Astrocyte of the hippocampus (primary cell): ENCODE data around the gene GZMM.
A peak's percentile ranks its signal among the peaks of the same experiment; 100 is the strongest.
"Not testable (repeated sequence)": the region's sequence is repeated elsewhere in the genome, so short reads cannot be mapped to it uniquely, and the experiment has no call there.

Experiments
- DNase-seq: peaks from one replicate; pipeline ENCODE4 v3.0.0; 2011; ENCODE audit warnings: low read depth, low spot score

Gene GZMM

DNA sequence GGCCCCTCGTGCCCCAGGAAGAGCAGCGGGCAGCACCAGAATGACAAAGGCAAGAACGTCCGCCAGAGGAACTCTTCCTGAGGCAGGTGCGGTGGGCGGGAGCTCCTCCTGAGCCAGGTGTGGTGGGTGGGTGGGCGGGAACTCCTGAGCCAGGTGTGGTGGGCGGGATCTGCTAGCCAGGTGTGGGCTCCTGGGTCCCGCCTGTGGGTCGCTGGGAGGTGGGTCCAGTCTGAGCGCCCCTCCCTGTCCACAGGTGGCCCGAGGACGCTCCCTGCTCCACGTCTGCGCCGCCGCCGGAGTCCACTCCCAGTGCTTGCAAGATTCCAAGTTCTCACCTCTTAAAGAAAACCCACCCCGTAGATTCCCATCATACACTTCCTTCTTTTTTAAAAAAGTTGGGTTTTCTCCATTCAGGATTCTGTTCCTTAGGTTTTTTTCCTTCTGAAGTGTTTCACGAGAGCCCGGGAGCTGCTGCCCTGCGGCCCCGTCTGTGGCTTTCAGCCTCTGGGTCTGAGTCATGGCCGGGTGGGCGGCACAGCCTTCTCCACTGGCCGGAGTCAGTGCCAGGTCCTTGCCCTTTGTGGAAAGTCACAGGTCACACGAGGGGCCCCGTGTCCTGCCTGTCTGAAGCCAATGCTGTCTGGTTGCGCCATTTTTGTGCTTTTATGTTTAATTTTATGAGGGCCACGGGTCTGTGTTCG lies 38.8 kb downstream of the GZMM start:
- DNase-seq: peak; percentile 73

DNA sequence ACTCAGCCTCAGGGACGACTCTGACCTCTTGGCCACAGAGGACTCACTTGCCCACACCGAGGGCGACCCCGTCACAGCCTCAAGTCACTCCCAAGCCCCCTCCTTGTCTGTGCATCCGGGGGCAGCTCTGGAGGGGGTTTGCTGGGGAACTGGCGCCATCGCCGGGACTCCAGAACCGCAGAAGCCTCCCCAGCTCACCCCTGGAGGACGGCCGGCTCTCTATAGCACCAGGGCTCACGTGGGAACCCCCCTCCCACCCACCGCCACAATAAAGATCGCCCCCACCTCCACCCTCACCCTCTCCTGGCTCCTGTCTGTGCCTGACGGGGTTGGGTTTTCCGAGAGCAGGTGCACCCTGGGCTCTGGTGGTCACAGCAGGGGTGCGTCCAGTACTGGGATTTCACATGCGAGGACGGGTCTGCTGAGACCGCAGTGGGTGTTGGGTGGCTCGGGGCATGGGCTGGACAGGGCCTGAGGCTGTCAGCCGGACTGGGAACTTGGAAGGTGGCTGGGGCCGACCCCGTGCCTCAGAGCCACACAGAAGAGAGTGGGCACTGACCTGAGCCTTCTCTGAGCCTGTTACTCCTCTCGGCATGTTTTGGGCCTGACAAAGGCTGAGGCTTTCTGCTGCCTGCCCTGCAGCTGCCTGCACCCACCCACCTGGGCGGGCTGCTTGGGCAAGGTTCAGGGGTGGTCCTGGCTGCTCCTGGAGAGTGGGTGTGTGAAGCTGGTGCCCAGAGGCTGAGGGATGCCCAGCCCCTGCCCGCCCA lies 39.5 kb downstream of the GZMM start:
- no peak for DNase-seq

DNA sequence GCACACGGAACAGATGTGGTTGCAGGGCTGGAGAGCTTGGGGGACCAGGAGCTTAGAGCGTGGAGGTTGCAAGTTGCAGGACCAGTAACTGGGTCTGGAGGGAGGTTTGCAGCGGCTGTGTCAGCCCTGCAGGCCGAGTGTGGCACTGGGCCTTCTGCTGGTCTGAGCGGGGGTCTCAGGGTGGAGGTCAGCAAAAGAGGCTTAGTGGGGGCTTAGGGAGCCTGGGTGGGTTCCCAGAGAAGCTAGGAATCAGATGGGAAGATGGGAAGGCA lies 40.1 kb downstream of the GZMM start:
- no peak for DNase-seq

DNA sequence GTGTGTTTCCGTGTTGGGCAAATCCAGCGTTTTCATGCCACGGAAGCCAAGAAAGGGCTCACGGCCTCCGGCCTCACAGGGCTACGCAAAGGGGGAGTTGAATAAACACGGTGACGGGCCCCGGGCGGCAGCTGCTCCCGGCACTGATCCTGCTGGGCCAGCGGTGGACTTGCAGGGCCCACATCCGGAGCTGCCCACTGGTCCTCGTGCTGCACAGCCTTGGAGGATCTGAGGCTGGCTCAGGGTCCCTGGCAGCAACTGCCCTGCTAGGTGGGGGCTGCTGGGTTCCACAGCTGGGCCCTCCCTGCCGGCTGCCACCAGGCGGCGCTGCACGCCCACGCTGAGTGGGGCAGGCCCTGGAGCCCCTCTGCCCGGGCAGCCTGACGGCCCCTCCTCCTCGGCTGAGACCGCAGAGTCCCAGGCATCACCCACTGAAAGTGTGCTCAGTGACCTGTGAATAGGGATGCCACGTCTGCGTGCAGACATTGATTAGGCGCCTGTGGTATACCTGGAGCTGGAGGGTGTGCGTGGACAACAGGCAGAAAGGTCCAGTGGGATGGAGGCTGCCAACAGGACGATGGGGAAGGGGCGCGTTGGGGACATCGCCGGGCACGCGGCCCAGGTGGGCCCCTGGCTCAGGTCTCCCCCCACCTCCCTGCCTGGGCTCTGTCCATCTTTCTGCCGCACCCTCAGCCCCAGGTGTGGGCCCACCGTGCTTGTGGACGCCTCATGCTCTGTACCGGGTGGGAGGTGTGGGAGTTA lies 40.6 kb downstream of the GZMM start:
- peak; percentile 83 for DNase-seq

DNA sequence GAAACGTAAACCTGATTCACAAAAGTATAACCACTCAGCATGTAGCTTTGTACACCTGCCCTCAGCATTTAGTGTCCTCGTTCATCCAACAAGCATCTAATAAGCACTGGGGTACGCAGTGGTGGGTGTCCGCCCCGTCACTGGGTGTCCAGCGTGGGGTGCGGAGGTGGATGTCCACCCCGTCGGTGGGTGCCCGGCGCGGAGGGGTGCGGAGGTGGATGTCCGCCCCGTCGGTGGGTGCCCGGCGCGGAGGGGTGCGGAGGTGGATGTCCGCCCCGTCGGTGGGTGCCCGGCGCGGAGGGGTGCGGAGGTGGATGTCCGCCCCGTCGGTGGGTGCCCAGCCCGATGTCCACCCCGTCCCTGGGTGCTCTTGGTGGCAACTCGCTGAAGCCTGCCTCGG lies 41.3 kb downstream of the GZMM start:
- DNase-seq: not testable (repeated sequence)

DNA sequence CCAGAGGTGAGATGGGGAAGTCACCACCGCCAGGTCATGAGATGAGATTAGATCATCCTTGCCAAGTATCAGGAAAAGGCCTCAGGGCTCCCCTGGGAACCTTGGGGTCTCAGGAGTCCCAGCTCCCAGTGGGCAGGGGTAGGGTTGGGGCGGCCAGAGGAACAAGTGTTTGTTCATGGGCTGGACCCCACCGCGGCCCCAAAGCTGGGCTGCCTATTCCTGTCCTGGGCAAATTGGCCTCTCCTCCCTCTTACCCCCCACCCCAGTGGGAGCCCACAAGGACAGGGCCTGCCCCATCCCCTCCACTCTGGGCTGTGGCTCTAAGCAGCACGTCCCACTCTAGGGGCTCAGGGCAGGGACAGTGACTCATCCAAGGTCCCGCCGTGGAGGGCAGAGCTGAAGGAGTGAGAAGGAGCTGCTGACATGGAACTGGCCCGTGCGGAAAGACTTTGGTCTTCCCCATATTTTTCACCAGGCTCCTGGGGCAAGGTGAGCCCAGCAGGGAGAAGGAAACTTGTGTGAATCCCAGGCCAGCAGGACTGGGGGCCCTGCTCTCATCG lies 41.8 kb downstream of the GZMM start:
- no peak for DNase-seq

DNA sequence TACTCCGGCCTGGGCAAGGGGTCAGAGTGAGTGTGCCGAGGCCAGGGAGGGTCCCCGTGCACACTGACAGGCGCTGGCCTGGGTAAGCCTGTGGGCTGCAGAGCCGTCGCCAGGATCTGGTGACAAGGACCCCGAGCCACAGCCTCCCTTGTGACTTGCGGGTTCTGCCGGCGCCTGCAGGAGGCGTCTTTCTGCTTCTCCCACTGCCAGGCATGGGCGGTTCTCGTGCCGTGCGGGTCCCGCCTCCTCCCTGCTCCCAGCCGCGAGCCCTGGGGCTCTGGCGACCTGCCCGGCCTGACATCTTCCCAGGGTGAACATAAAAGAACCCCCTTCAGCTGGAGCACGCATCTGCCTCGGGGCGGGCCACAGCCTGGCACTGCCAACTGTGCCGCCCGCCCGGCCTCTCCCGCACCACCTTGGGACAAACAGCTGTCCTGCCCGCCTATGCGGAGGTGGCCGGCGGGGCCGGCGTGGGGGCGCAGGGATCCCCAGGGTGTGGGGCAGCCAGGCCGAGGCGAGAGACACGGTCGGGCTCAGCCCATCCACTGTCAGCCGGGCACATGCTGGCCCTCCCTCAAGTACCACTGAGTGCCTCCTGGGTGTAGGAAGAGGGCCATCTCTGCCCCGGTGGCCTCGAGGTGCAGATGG lies 44.4 kb downstream of the GZMM start:
- peak; percentile 94 for DNase-seq

DNA sequence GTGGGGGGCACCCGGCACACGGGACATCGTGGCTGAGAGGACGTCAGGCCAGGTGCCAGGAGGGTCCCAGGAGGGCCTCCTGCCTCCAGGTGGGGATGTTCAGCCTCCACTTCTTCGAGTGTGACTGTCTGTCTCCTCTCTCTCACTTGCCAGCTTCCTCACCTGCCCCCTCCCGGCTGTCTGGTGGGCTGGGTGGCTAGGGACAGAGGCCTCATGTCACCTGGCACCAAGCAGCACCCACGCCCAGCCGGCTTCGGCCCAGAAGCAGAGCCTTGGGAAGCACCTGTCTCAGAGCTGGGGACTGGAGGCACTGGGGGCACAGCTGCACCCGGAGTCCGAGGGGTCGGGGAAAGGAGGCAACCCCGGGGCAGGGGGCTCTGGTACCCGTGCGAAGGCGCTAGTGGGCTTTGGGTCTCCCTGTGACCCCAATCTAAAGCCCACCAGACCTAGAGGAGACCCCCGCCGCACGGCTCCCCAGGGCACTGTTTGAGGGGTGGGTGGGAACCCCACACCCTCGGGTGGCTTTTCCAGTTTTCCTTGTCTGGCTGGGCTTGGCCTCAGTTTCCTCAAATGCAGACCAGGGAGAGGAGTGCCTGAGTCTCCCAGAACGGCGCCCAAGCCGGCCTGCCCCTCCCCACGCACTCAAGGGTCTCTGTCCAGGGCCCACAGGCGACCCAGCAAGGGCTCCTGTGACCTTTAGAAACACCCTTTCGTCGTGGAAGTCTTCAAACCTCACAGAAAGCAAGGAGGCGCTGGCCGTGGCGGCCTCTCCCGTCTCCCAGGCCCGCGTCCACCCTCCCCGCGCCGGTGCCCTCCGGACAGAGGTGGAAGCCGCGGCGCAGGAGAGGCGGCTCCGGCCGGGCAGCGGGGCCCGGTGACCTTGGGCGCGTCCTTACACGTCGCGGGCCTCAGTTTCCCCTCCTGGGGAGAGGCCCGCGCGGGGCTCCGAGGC lies 45.2 kb downstream of the GZMM start:
- no peak for DNase-seq

DNA sequence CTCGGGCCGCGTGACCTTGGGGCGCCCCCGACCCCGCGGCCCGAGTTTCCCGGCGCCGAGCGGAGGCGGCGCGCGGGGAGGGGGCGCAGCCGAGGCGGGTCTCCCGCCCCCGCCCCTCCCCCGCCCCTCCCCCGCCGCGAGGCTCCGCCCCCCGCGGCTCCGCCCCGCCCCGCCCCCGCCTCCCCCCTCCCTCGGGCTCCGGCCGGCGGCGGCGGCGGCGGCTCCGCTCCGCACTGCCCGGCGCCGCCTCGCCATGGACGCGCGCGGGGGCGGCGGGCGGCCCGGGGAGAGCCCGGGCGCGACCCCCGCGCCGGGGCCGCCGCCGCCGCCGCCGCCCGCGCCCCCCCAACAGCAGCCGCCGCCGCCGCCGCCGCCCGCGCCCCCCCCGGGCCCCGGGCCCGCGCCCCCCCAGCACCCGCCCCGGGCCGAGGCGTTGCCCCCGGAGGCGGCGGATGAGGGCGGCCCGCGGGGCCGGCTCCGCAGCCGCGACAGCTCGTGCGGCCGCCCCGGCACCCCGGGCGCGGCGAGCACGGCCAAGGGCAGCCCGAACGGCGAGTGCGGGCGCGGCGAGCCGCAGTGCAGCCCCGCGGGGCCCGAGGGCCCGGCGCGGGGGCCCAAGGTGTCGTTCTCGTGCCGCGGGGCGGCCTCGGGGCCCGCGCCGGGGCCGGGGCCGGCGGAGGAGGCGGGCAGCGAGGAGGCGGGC lies 46.0 kb downstream of the GZMM start, which contains the start of gene HCN2:
Gene HCN2, plus strand, starts transcription at position 189 of the 703 bp plus-strand sequence. Its CDS starts 65 bp downstream, at position 254.
- no peak for DNase-seq

DNA sequence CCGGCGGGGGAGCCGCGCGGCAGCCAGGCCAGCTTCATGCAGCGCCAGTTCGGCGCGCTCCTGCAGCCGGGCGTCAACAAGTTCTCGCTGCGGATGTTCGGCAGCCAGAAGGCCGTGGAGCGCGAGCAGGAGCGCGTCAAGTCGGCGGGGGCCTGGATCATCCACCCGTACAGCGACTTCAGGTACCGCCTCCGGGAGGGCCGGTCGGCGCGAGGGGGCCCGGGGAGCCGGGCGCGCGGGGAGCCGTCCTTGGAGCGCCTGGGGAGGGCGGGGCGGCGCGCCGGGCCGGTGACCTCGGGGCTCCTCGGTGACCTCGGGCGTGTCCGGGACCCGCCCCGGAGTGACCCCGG lies 46.5 kb downstream of the GZMM start:
- DNase-seq: peak; percentile 71

DNA sequence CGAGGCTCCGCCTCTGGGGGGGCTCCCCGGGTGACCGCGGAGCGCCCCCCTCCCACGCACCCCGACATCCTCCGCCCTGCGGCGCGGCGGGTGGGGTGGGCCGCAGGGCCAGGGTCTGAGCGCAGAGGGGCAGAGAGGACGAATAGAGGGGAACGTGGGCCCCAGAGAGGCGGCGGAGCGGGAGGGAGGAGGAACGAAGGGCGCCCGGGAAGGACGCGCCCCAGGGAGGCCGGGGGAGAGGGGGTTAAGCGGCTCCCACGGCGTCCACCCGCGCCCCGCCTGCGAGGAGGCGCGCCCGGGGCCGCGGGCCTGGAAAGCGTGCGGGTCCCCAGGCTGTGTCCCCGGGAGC lies 46.9 kb downstream of the GZMM start:
- no peak for DNase-seq

DNA sequence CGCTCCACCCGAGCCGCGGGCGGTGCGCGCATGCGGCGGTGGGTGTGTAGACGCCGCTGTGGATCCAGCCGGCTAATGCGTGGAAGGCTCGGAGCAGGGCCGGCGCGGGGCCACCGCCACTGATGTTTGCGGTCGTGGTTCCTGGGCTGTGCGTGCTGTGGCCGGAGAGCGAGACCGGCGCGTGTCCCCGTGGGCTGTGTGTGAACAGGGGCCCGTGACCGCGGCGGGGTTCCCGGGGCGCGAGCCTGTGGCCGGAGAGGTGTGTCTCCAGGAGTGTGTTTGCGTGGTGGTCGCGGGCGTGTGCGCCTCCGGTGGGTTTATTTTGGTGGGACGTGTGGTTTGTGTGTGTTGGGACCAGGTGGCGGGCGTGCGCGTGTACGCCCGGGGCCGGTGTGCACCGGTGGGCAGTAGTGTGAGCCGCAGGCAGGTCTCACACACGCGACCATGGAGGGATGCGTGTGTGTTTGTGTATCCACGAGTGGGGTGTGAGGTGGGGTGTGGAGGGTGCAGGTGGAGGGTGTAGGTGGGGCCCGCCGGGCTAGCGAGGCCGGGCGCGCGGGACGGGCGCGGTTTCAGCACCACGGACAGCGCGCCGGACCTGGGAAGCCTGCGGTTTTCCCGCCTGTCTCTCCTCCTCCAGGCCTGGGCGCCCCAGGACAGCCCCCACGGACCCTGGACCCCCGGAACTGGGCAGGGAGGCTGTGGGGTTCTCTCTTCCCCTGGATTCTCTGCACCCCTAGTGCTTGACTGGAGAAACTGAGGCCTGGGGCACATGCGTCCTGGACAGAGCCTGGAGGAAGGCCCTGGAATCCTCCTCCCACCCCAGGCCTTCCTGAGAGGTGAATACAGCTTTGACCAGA lies 47.5 kb downstream of the GZMM start:
- peak; percentile 69 for DNase-seq

DNA sequence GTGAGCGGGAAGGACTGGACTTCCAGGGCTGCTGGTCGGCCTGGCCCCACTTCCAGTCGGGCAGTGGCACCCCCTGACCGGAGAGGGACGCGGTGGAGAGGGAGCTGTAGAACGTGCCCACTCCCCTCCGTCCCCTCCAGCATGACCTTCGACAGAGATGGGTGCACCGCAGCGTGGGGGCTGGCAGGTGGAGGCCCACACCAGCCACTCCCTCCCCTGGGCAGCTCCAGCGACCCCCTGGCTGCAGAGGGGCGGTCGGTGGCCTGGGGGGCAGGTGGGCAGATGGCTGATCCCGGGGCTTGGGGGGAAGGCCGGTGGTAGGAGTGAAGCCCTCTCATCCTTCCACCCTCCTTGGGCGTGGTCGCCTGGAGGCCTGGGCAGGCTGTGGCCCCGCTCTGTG lies 48.2 kb downstream of the GZMM start:
- no peak for DNase-seq

DNA sequence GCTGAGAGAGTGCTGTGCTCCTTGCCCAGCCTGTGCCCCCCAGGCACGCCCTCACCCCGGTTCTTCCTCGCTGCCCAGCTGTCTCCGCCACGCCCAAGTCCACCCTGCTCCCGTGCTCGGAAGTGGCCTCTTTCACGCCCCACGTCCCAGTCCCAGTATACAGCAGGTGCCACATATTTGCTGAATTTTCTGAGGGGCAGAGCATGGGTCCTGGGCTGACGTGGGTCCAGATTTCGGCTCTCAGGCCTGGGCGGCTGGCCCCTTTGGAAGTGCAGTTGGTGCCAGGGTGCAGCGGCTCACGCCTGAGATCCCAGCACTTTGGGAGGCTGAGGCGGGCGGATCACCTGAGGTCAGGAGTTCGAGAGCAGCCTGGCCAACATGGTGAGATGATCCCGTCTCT lies 49.2 kb downstream of the GZMM start:
- no peak for DNase-seq

DNA sequence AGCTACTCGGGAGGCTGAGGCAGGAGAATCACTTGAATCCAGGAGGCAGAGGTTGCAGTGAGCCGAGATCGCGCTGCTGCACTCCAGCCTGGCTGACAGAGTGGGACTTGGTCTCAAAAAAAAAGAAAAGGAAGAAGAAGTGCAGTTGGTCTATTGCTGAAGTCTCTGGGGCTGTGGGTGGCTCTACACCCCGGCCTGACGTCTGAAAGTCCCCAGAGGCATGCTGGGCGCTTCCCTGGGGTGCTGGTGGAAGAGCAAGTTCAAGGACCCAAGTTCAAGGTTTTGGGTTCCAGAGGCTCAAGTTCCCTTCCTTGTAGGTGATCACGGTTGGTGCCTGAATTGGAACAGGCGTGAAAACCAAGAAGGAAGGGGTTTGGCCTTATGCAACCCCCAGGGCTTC lies 49.7 kb downstream of the GZMM start:
- DNase-seq: no peak

DNA sequence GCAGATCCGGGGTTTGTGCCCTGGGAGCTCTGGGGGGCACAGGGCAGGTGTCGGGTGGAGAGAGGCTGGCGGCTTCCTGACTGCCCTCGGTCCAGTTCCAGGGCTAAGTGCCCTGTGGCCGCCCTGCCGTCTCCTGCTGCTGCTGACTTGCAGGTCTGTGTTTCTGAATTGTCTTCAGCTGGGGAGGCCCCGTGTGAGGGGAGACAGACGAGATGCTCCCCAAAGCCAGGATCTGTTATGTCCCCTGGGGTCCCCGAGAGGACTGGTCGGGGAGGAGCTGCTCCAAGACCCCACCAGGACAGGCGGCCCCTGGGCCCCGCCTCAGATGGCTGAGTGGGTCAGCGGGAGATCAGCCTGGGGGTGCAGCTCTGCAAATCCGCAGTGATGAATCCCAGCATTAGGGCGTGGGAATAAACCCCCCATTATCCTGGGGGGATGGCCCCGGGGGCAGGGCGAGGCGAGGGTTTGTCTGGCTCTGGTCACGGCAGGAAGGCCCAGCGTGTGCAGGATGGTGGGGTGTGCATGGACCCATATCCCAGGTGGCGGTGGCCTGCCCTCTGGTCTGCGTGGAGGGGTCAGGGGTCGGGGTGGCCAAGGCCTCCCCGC lies 50.5 kb downstream of the GZMM start:
- DNase-seq: no peak

DNA sequence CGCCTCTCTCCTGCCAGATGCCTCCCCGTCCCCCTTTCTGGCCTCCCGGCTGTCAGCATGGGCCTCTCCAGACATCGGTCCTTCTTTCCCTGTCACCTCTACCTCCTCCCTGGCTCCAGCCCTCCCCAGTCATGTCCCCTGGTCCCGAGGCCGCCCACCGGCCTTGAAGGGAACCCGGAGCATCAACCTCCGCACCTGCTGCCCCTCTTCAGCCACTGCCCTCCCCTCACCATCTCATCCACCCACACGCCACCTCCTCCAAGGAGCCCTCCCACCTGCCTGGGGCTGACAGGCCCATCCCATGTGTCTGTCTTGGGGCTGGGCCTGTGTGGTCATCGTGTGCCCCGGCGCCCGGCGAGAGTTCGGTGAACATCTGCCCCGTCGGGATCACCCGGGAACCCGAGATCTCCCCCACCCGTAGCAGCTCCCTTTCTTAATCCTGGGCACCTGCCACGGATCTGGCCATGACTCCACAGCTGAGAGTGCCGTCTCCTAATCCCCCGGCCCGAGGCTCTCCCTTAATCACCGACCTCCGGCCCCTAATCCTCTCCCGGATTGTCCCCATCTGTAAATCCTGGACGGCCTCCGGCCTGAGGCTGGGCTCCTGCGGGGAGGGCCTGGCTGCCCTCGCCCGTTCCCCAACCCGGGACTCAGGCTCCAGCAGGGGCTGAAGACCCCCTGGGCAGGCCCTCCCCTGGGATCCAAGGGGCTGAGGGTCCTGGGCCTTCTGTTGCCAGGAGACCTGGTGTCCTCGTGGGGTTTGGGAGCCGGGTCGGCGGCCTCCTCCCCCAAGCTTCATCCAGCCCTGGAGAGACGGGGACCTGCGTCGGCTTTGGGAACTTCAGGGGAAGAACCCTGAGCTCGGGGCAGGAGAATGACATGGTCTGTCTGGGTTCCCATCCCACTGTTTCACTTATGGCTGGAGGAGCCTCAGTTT lies 51.7 kb downstream of the GZMM start:
- no peak for DNase-seq

DNA sequence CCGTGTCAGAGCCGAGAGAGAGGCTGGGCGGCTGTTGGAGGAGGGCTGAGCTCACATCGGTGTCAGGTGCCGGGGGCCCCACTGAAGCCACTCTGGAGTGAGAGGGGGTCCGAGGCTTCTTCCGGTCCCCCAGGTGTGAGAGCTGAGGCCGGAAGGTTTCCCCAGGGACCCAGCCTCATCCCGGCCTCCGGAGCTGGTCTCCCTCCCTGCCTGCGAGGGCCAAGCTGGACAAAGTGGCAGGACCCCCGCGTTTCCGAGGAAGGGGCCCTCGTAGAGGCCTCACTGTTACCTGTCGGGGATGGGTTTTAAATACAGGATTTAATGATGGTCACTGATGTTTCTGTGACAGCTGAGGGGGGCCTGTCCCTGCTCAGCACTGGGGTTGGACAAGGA lies 52.4 kb downstream of the GZMM start:
- DNase-seq: no peak
